Measurements from ENCODE around the gene ITGB7.

The ITGB7 gene

DNA sequence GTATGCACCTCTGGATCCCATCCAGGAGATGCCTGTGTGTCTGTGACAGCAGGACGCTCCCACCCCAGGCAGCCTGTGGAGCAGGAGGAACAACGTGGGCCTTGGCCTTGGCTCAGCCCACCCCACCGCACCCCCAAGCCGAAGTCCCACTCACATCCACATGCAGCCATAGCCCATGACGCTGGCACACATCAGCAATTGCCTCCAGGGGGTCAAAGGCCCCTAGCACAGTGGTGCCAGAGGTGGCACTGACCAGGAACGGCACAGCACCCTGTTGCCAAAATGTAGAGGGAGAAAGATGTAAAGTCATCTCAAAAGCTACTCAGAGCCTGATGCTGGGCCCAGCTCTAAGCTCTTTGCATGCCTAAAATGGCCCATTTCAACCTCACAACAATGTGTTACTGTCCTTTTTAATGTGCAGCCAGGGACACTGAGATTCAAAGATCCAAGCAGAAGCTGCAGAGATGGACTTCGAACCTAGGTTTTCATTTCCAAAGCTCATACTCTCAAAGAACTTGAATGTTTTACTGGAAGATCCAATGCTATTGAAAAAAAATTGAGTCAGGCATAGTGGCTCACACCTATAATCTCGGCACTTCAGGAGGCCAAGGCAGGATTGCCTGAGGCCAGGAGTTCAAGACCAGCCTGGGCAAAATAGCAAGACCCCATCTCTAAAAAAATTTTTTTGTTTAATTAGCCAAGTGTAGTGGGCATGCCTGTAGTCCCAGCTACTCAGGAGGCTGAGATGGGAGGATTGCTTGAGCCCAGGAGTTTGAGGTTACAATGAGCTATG lies 45.7 kb downstream of the ITGB7 start:
- no peak overlapping the region for H3K9ac ChIP-seq (ENCODE audit: low read length)
- TF ChIP-seq EZH2phosphoT487 (IDR thresholded peaks at IDR 0.05; ENCODE audit: low read depth) (no peak), CTCF (IDR thresholded peaks at IDR 0.05; ENCODE audit: low read depth, low read length) (no peak)
- no peaks in the 10 kb centered on the region for H4K20me1 ChIP-seq (ENCODE audit: insufficient read depth, low read length)
- H3K27ac ChIP-seq (ENCODE audit: low read length): no peak overlapping the region
- no peak overlapping the region for H3K4me2 ChIP-seq (ENCODE audit: low read length)
- no peaks in the 10 kb centered on the region for H3K79me2 ChIP-seq (ENCODE audit: low read length)
- H2AFZ ChIP-seq (ENCODE audit: low read depth, low read length): no peak overlapping the region
- no peaks in the 10 kb centered on the region for H3K9me3 ChIP-seq (ENCODE audit: insufficient read depth, low read length)
- H3K4me3 ChIP-seq (ENCODE audit: low read length): no peak overlapping the region
- H3K36me3 ChIP-seq (replicated peaks; ENCODE audit: low read depth, low read length): no peaks in the 10 kb centered on the region
- no peaks in the 10 kb centered on the region for H3K27me3 ChIP-seq (ENCODE audit: low read depth, low read length)
- peaks cover 9% of the 10 kb centered on the region; the same call in 1 of the 2 replicates for H3K4me1 ChIP-seq (ENCODE audit: low read length)

DNA sequence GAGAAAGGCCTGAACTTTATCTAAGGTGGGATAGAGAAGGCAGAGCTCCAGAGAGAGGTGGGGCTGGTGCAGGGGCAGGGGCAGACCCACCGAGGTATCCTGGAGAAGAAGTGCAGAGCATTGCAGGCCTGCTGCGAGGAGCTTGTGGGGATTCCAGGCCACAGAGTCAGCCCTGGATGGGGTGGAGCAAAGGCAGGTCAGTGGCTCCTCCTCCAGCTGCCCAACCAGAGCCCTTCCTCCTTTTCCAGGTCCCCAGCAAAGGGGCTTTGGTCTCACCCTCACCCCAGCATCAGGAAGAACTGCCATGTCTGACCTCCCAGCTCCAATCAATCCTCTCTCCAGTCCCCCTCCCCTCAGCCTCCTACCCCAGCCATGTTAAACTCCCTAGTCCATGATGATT lies 46.4 kb downstream of the ITGB7 start:
- no peak overlapping the region for H3K9ac ChIP-seq (ENCODE audit: low read length)
- peaks cover 9% of the 10 kb centered on the region; the same call in 1 of the 2 replicates for H3K4me1 ChIP-seq (ENCODE audit: low read length)
- H3K27me3 ChIP-seq (ENCODE audit: low read depth, low read length): no peaks in the 10 kb centered on the region
- H3K36me3 ChIP-seq (replicated peaks; ENCODE audit: low read depth, low read length): no peaks in the 10 kb centered on the region
- H3K4me2 ChIP-seq (ENCODE audit: low read length): no peak overlapping the region
- H3K9me3 ChIP-seq (ENCODE audit: insufficient read depth, low read length): no peaks in the 10 kb centered on the region
- H3K79me2 ChIP-seq (ENCODE audit: low read length): no peaks in the 10 kb centered on the region
- no peak overlapping the region for H2AFZ ChIP-seq (ENCODE audit: low read depth, low read length)
- TF ChIP-seq EZH2phosphoT487 (IDR thresholded peaks at IDR 0.05; ENCODE audit: low read depth): no peak
- no peak for TF ChIP-seq CTCF (IDR thresholded peaks at IDR 0.05; ENCODE audit: low read depth, low read length)
- H3K27ac ChIP-seq (ENCODE audit: low read length): no peak overlapping the region
- no peaks in the 10 kb centered on the region for H4K20me1 ChIP-seq (ENCODE audit: insufficient read depth, low read length)
- H3K4me3 ChIP-seq (ENCODE audit: low read length): no peak overlapping the region

GRCh38 chr12:53160000-53160399 lies 47.1 kb downstream of the ITGB7 start:
- Histone ChIP-seq H3K27ac (ENCODE audit: low read length) (no peak overlapping the region), H3K4me3 (ENCODE audit: low read length) (no peak overlapping the region; the same call in 1 of the 2 replicates), H3K4me1 (ENCODE audit: low read length) (peaks cover 9% of the 10 kb centered on the region; the same call in 1 of the 2 replicates), H3K4me2 (ENCODE audit: low read length) (peak overlapping the region; percentile 54), H2AFZ (ENCODE audit: low read depth, low read length) (0 out of 2 replicates have a peak overlapping the region, but pooled peaks have one; percentile 82), H3K79me2 (ENCODE audit: low read length) (no peaks in the 10 kb centered on the region), H4K20me1 (ENCODE audit: insufficient read depth, low read length) (no peaks in the 10 kb centered on the region), H3K36me3 (replicated peaks; ENCODE audit: low read depth, low read length) (no peaks in the 10 kb centered on the region), H3K27me3 (ENCODE audit: low read depth, low read length) (no peaks in the 10 kb centered on the region), H3K9ac (ENCODE audit: low read length) (no peak overlapping the region), H3K9me3 (ENCODE audit: insufficient read depth, low read length) (no peaks in the 10 kb centered on the region)
- no peak for TF ChIP-seq CTCF (IDR thresholded peaks at IDR 0.05; ENCODE audit: low read depth, low read length)
- TF ChIP-seq EZH2phosphoT487 (IDR thresholded peaks at IDR 0.05; ENCODE audit: low read depth): no peak

DNA sequence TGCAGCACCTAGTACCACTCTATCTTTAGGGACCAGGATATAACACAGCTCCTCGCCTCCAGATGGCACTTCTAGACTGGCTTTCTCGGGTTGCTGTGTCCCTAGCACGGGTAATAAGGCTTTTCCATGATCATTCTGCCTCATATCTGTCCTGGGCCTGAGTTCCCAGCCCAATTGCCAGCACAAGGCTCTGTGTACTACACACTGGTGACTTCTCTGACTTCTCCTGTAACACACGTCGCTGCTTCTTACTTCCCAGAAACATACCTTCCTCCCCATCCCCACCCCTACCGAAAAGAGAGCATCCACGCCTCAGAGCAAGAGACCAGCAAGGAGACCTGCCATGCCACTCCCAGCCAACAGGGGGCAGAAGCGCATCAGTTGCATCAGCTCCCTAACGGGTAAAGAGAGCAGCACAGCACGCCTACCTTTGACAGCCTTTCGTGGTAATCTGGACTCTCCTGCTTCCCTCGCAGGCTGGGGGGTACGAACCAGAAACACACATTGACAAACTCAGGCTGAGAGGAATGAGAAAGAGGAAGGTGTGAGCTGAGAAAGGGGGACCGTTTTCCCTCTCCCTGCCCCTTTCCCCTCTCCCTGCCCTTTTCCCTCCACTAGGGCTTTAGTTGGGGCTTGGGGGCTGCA lies 47.7 kb downstream of the ITGB7 start:
- peak; percentile 97 for TF ChIP-seq CTCF (IDR thresholded peaks at IDR 0.05; ENCODE audit: low read depth, low read length)
- no peak for TF ChIP-seq EZH2phosphoT487 (IDR thresholded peaks at IDR 0.05; ENCODE audit: low read depth)
- Histone ChIP-seq H3K27ac (ENCODE audit: low read length) (no peak overlapping the region), H3K4me1 (ENCODE audit: low read length) (peaks cover 9% of the 10 kb centered on the region; the same call in 1 of the 2 replicates), H3K4me3 (ENCODE audit: low read length) (peak overlapping the region; percentile 46), H3K4me2 (ENCODE audit: low read length) (peak overlapping the region; percentile 54), H3K9me3 (ENCODE audit: insufficient read depth, low read length) (no peaks in the 10 kb centered on the region), H2AFZ (ENCODE audit: low read depth, low read length) (peak overlapping the region; percentile 82), H3K9ac (ENCODE audit: low read length) (peak overlapping the region; percentile 40; the same call in 1 of the 2 replicates), H3K36me3 (replicated peaks; ENCODE audit: low read depth, low read length) (no peaks in the 10 kb centered on the region), H3K27me3 (ENCODE audit: low read depth, low read length) (no peaks in the 10 kb centered on the region), H3K79me2 (ENCODE audit: low read length) (no peaks in the 10 kb centered on the region), H4K20me1 (ENCODE audit: insufficient read depth, low read length) (no peaks in the 10 kb centered on the region)

Data from OCI-LY3 (cell line).